ENCODE data around the gene PROM2.
"Not testable (repeated sequence)": the region's sequence is repeated elsewhere in the genome, so short reads cannot be mapped to it uniquely, and the experiment has no call there.

The PROM2 gene

GRCh38 chr2:95265182-95265581, 9.1 kb upstream of the PROM2 start:
- ATAC-seq (no peak), DNase-seq (ENCODE audit: low spot score in 2 of 2) (no peak)
- Mint-ChIP-seq H3K9me3 (peaks cover 5% of the 10 kb centered on the region), H3K36me3 (no peaks in the 10 kb centered on the region), H3K4me3 (no peak overlapping the region), H3K4me1 (no peaks in the 10 kb centered on the region), H3K27ac (no peak overlapping the region)

DNA sequence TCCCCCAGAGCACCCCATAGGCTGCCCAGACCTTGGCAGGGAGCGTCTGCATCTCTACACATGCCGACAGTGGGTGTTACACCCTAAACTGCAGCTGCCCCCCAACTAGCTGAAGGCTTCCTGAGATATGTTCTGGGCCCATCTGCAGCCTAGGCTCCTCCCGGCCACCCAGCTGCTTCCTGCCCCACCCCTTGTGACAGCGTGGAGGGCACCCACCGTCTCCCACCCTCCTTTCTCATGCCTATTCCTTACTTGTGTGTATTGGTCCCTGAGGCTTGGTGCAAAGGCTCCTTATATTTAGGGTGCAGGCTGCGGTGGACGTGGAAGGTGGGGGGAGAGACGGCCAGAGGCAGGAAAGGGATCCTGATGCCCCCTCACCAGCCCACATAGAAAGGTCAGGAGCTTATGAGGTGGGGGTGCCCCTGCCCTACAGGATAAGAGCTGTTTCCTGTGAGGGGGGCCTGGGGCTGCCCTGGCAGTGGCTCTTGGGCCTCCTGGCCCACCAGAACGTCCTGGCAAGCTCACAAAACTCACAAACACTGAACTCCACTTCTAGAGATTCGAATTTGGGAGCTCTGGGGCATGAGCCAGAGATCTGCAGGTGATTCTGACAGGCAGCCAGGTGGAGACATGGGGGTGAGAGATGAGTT, 7.3 kb upstream of the PROM2 start:
- Mint-ChIP-seq H3K36me3 (no peaks in the 10 kb centered on the region), H3K9me3 (peaks cover 2% of the 10 kb centered on the region), H3K27ac (no peak overlapping the region), H3K4me1 (no peaks in the 10 kb centered on the region), H3K4me3 (no peak overlapping the region)
- ATAC-seq (no peak), DNase-seq (ENCODE audit: low spot score in 2 of 2) (no peak)

DNA sequence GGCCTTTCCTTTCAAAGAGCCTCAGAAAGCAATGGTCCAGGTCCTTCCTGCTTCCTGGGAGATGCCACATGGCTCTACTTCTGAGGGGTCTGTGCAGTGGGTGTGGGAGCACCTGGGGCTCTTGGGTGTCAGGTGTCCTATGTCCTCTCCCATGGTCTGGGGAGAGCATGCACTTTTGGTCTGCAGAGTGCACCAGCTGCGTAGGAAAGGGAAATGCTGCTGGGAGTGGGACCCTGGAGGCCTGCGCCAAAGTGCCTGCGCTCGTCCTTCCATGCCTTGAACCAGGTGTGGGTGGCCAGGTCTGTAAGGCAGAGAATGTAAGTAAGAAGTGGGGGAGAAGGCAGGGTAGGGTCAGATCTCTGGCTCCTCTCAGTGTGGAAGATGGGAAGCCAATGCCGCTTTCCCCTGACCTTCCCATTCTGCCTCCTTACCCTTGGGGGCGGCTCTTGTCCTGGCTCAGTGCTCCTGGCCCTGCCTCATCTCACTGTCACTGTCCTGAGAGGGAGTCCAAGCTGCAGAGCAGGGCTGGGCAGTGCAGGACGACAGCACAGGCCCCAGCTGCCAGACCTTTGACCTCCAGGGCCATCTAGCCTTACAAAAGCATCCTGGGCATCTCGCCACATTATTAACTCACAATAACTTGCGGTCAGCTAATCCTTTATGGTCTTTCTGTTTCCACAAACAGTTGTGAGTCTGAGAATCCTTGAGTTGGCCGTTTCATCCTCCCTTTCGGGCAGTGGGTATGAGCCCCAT, 6.6 kb upstream of the PROM2 start:
- Mint-ChIP-seq H3K9me3 (peaks cover 2% of the 10 kb centered on the region), H3K36me3 (no peaks in the 10 kb centered on the region), H3K4me3 (no peak overlapping the region), H3K27ac (no peak overlapping the region), H3K4me1 (no peaks in the 10 kb centered on the region)
- DNase-seq (ENCODE audit: low spot score in 2 of 2) (no peak), ATAC-seq (no peak)

DNA sequence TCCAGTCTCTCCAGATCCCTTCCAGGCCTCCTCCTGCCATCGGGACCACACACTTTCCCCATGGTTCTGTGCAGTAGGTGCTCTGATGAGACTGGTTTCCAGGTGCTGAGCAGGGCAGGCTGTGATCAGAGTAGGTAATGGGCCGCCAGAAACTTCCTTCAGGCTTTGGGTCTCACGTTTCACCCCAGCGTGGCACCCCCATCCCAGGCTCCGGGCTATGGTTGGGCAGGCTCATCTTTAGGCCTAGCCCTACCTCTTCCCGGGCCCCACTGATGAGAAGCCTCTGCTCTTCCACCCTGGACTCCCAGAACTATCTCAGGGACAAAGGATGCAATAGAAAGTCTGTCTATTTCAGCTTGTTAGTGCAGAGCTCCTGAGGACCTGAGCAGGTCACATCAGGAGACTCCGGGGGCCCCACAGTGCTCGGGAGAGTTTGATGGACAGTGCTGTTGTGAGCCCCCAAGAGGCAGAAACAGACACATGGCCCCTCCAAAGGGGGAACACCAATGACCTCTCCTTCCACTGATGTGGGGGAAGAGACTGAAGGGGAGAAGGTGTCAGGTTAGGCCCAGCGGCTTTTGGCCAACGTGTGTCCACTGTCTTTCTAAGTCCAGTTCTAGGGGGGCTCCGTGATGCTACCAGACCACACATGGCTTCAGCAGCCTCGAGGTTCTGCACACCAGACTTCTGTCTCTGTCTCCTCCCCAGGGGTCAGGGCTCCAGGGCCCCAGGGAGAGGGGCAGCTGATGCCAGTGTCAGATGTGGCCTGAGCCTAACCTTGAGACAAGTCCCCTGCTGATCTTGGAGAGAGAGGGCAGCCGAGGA, 5.8 kb upstream of the PROM2 start:
- H3K4me1 Mint-ChIP-seq = no peaks in the 10 kb centered on the region
- ATAC-seq = no peak
- H3K4me3 Mint-ChIP-seq = no peak overlapping the region
- H3K9me3 Mint-ChIP-seq = peaks cover 2% of the 10 kb centered on the region
- no peaks in the 10 kb centered on the region for H3K36me3 Mint-ChIP-seq
- DNase-seq (ENCODE audit: low spot score in 2 of 2) = peak in 1 of 2 donors; percentile 36
- H3K27ac Mint-ChIP-seq = no peak overlapping the region

DNA sequence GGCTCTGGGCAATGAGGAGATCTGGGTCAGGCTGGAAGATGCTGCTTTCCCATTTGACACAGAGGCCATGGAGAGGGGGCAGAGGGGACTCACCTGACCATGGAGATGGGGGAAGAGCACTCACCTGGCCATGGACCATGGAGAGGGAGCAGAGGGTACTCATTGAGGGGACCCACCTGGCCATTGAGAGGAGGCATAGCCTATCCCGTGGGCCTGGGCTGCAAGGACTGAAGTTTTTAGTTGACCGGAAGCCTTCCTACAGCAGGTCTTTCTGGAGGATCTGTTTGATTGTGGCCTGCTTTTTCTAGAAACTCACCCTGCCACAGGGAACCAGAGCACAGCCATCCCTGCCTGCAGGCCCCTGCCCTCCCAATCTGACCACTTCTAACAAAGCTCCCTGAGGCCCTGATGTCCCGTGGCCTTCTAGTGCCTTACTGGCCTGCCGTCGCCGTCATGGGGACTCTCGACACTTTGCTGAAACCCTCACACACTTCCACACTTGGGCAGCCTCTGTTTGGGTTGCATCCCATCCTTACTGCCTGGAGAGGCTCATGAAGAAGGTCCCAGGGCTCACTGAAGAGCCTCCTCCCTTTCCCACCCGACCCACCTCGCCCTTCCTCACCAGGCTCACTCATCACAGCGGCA, 5.1 kb upstream of the PROM2 start:
- no peak for DNase-seq (ENCODE audit: low spot score in 2 of 2)
- H3K27ac Mint-ChIP-seq = no peak overlapping the region
- H3K4me3 Mint-ChIP-seq = no peak overlapping the region
- peaks cover 2% of the 10 kb centered on the region for H3K9me3 Mint-ChIP-seq
- H3K4me1 Mint-ChIP-seq = no peaks in the 10 kb centered on the region
- ATAC-seq = no peak
- no peaks in the 10 kb centered on the region for H3K36me3 Mint-ChIP-seq

DNA sequence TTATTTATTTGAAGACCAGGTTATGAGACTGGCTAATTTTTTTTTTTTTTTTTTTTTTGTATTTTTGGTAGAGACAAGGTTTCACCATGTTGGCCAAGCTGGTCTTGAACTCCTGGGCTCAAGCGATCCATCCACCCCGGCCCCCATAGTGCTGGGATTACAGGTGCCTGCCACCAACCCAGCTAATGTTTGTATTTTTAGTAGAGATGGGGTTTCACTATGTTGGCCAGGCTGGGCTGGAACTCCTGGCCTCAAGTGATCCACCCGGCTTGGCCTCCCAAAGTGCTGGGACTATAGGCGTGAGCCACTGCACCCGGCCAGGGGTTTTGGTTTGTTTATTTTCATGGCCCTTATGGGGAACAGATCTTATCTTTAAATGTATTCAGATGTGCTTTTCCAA, 4.5 kb upstream of the PROM2 start:
- H3K4me3 Mint-ChIP-seq; DNase-seq (ENCODE audit: low spot score in 2 of 2): not testable (repeated sequence)

DNA sequence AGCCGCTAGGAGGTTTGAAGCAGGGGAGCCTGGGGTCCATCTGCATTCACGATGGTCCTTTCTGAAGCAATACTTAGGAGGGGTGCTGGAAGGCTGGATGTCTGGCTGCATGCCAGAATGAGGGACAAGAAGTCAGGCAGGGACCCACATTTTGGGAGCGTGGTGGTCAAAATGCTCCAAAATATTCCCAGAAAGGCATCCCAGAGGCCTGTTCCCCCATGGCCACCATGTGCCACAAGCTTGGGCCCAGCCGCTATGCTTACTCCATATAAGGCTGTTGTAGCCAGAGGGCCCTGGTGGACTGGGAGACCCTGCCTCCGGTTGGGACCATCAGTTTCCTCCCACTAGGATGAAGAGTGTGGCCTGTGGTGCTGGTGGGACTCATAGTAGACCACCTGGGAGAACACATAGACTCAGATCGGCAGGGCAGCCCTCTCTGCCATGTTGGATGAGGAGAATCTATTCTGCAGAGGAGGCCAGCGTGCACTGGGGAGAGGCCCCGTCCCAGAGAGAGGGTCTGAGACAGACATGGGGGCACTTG, 3.6 kb upstream of the PROM2 start:
- no peak for ATAC-seq
- Mint-ChIP-seq H3K4me3 (no peak overlapping the region), H3K27ac (no peak overlapping the region), H3K4me1 (no peaks in the 10 kb centered on the region), H3K36me3 (no peaks in the 10 kb centered on the region), H3K9me3 (no peaks in the 10 kb centered on the region)
- no peak for DNase-seq (ENCODE audit: low spot score in 2 of 2)

More for the DNA sequence above, 4.5 kb upstream of the PROM2 start:
- H3K4me1 Mint-ChIP-seq, H3K9me3 Mint-ChIP-seq, ATAC-seq, H3K36me3 Mint-ChIP-seq, H3K27ac Mint-ChIP-seq: not testable (repeated sequence)

- Mint-ChIP-seq H3K27ac (no peak overlapping the region), H3K36me3 (no peaks in the 10 kb centered on the region), H3K4me3 (no peak overlapping the region), H3K9me3 (no peaks in the 10 kb centered on the region), H3K4me1 (no peaks in the 10 kb centered on the region)
- ATAC-seq = no peak
- DNase-seq (ENCODE audit: low spot score in 2 of 2) = no peak
Measured at GRCh38 chr2:95271381-95271971, 2.8 kb upstream of the PROM2 start.

- H3K36me3 Mint-ChIP-seq = no peaks in the 10 kb centered on the region
- ATAC-seq (no peak), DNase-seq (ENCODE audit: low spot score in 2 of 2) (no peak)
- H3K27ac Mint-ChIP-seq = no peak overlapping the region
- H3K4me1 Mint-ChIP-seq = no peaks in the 10 kb centered on the region
- H3K4me3 Mint-ChIP-seq = no peak overlapping the region
- no peaks in the 10 kb centered on the region for H3K9me3 Mint-ChIP-seq
Measured at GRCh38 chr2:95272299-95272751, 1.9 kb upstream of the PROM2 start.

DNA sequence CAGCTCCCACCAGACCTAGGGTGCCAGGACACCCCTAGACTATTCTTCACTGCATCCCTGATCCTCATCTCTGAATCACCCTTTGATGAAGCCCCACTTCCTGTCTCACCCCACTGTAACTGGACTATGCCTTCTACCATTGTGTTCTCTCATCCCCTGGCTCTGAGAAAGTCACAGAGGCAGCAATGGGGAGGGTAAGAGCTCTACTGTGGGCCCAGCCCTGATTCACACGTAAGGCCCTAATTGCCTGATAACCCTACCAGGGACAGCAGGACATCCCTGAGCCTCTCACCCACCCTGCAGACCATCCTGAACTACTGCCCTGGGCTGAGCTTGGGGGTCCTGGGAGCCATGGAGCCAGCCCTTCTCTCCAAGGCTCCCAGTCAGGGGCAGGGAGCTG, 1.5 kb upstream of the PROM2 start:
- H3K27ac Mint-ChIP-seq = no peak overlapping the region
- ATAC-seq = no peak
- no peaks in the 10 kb centered on the region for H3K9me3 Mint-ChIP-seq
- no peak overlapping the region for H3K4me3 Mint-ChIP-seq
- H3K4me1 Mint-ChIP-seq = no peaks in the 10 kb centered on the region
- no peak for DNase-seq (ENCODE audit: low spot score in 2 of 2)
- no peaks in the 10 kb centered on the region for H3K36me3 Mint-ChIP-seq

DNA sequence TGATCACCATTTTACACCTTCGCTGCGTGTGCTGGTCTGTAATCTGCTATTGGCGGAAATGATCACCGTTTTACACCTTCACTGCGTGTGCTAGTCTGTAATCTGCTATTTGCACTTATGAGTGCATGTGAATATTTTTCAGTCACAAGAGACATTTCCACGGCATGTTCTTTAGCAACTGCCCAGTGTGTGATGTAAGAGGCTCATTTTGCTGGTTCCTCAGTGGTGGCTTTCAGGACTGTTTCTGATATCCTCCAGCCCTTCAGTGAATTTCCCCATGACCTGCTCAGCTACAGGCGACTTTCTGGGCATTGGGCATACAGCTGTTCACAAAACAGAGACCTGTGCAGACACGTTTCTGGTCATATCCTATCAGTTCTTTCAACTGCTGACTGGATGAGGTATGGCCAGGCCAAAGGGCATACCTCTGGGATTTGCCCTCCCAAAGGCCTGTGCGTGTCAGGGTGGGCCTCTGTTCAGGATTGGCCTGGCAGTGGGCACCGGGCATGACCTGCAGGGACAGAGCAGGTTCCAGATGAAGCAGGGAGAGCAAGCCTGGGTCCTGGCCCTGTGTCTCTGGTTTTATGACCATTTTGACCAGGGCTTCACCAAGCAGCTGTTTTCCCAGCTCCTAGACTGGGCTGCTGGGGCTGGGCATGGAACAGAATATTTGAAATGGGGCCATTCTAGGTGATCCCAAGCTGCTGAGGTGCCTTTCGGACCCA, 521 bp upstream of the PROM2 start:
- no peaks in the 10 kb centered on the region for H3K9me3 Mint-ChIP-seq
- no peak overlapping the region for H3K4me3 Mint-ChIP-seq
- no peak overlapping the region for H3K27ac Mint-ChIP-seq
- ATAC-seq = no peak
- DNase-seq (ENCODE audit: low spot score in 2 of 2) = no peak
- H3K36me3 Mint-ChIP-seq = no peaks in the 10 kb centered on the region
- H3K4me1 Mint-ChIP-seq = no peaks in the 10 kb centered on the region

DNA sequence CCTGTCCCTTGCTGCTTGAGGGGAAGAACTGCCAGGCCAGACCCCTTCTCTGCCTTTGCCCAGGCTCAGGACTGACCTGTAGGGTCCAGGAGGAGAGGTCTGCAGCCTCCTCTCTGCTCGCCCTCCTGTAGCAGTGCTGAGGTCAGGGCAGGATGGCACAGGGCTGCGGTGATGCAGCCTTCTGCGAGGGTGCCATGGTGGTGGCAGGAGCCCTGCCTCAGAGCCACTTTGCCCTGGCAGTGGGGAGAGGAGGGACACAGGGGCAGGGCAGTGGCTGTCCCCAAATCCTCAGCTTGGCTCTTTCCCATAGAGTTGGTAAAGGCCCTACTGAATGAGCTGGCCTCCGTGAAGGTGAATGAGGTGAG, 884 bp downstream of the PROM2 start:
- H3K4me3 Mint-ChIP-seq = no peak overlapping the region
- H3K36me3 Mint-ChIP-seq = no peaks in the 10 kb centered on the region
- H3K9me3 Mint-ChIP-seq = no peaks in the 10 kb centered on the region
- H3K4me1 Mint-ChIP-seq = no peaks in the 10 kb centered on the region
- H3K27ac Mint-ChIP-seq = no peak overlapping the region
- no peak for DNase-seq (ENCODE audit: low spot score in 2 of 2)
- ATAC-seq = no peak

GRCh38 chr2:95275601-95276243, 1.5 kb downstream of the PROM2 start:
- H3K36me3 Mint-ChIP-seq = no peaks in the 10 kb centered on the region
- DNase-seq (ENCODE audit: low spot score in 2 of 2) = no peak
- H3K9me3 Mint-ChIP-seq = no peaks in the 10 kb centered on the region
- no peak overlapping the region for H3K27ac Mint-ChIP-seq
- ATAC-seq = no peak
- no peaks in the 10 kb centered on the region for H3K4me1 Mint-ChIP-seq
- no peak overlapping the region for H3K4me3 Mint-ChIP-seq
